GM12864 (cell line): ENCODE measurements around the gene BBOX1.

ENCODE experiments used
- DNase-seq: peaks from one replicate; pipeline ENCODE4 v3.0.0-alpha.2; 2011; ENCODE audit warnings: low read depth
- H3K4me3 ChIP-seq: 2 replicates; pipeline ENCODE4 v1.5.1; 2011; ENCODE audit warnings: mild to moderate bottlenecking, low read depth, low read length, control low read depth
- CTCF ChIP-seq: IDR thresholded peaks from 2 replicates; pipeline ENCODE4 v1.5.1; 2011; ENCODE audit warnings: low read depth, mild to moderate bottlenecking, moderate library complexity, low read length, control low read depth, inconsistent platforms; ENCODE audit errors: missing control alignments

The BBOX1 gene

GRCh38 chr11:27111896-27112295 is 71.3 kb downstream of the BBOX1 start:
- DNase-seq: no peak
- TF ChIP-seq CTCF: no peak
- no peak overlapping the region for H3K4me3 ChIP-seq

- no peak for DNase-seq
- H3K4me3 ChIP-seq: no peak overlapping the region
- TF ChIP-seq CTCF: no peak
Observed at GRCh38 chr11:27112946-27113345, 72.3 kb downstream of the BBOX1 start.

- TF ChIP-seq CTCF: no peak
- H3K4me3 ChIP-seq: no peak overlapping the region
- DNase-seq: no peak
Observed at GRCh38 chr11:27115051-27115650, 74.5 kb downstream of the BBOX1 start.

GRCh38 chr11:27116684-27117083 is 76.1 kb downstream of the BBOX1 start:
- TF ChIP-seq CTCF: no peak
- H3K4me3 ChIP-seq: no peak overlapping the region
- no peak for DNase-seq

GRCh38 chr11:27118371-27118770 is 77.8 kb downstream of the BBOX1 start:
- DNase-seq: no peak
- H3K4me3 ChIP-seq: no peak overlapping the region
- no peak for TF ChIP-seq CTCF

GRCh38 chr11:27118949-27119348 is 78.3 kb downstream of the BBOX1 start:
- DNase-seq: no peak
- no peak for TF ChIP-seq CTCF
- no peak overlapping the region for H3K4me3 ChIP-seq

GRCh38 chr11:27119396-27119795 is 78.8 kb downstream of the BBOX1 start:
- no peak overlapping the region for H3K4me3 ChIP-seq
- no peak for DNase-seq
- no peak for TF ChIP-seq CTCF
